Suprapubic skin (tissue), 4 donors: ENCODE measurements around the gene TANGO6. TPM values are rescaled to one million over a fixed set of nuclear protein-coding genes. Genes with fewer than 3 reads are reported as not detected.
A peak's percentile ranks its signal among the peaks of the same experiment; 100 is the strongest.

ENCODE experiments used
- DNase-seq, 2 donors: peaks; one replicate each; pipeline ENCODE4 v3.0.0-alpha.2; 2019; ENCODE audit warnings: low spot score in 2 of 2
- H3K27ac ChIP-seq: fragments of 200-600 bp; sonication (generic); one replicate; pipeline ENCODE4 v1.5.1; 2019
- H3K27me3 ChIP-seq: fragments of 200-600 bp; sonication (generic); one replicate; pipeline ENCODE4 v1.5.1; 2019
- H3K36me3 ChIP-seq: fragments of 200-600 bp; sonication (generic); one replicate; pipeline ENCODE4 v1.5.1; 2019
- H3K4me1 ChIP-seq: fragments of 200-600 bp; sonication (generic); one replicate; pipeline ENCODE4 v1.5.1; 2019
- H3K4me3 ChIP-seq: fragments of 200-600 bp; sonication (generic); one replicate; pipeline ENCODE4 v1.5.1; 2019; ENCODE audit warnings: mild to moderate bottlenecking
- H3K9me3 ChIP-seq: fragments of 200-600 bp; sonication (generic); one replicate; pipeline ENCODE4 v1.5.1; 2019
- EP300 ChIP-seq: sonication (generic); formaldehyde crosslinking; IDR thresholded peaks from one replicate; pipeline ENCODE4 v1.6.1; 2017; ENCODE audit warnings: antibody characterized with exemption
- POLR2A ChIP-seq, 2 donors: fragments of 450-650 bp; IDR thresholded peaks; one replicate each; pipeline ENCODE4 v1.6.1; 2017; ENCODE audit warnings: antibody characterized with exemption in 2 of 2, mild to moderate bottlenecking in 2 of 2, moderate library complexity in 2 of 2
- POLR2AphosphoS5 ChIP-seq, 3 donors: sonication (generic); formaldehyde crosslinking; IDR thresholded peaks; one replicate each; pipeline ENCODE4 v1.6.1; 2017; ENCODE audit warnings: antibody characterized with exemption in 3 of 3
- WGBS: methylation state at CpG from one replicate; pipeline ENCODE4 v1.1.5; 2018; 5-methylcytosine and 5-hydroxymethylcytosine counted together
- total RNA-seq, 4 donors: library from RNA; depleted of rRNA; stranded (reverse); fragments of >200 nt; gene quantifications; one replicate each; pipeline ENCODE4 v1.1.0, GENCODE V29; 2016
- TF ChIP-seq, protein P1 (sequence below), 2 donors: fragments of 200-600 bp in 1 of 2; fragments of 450-650 bp in 1 of 2; sonication (generic) in 1 of 2; IDR thresholded peaks; one replicate each; pipeline ENCODE4 v1.5.1; 2016 to 2019; ENCODE audit warnings: antibody characterized with exemption in 2 of 2, mild to moderate bottlenecking in 1 of 2, moderate library complexity in 1 of 2

TANGO6 gene
- total RNA-seq, 4 donors from 2014 or later: 10.6 to 14.0 (median 12.0) TPM

DNA sequence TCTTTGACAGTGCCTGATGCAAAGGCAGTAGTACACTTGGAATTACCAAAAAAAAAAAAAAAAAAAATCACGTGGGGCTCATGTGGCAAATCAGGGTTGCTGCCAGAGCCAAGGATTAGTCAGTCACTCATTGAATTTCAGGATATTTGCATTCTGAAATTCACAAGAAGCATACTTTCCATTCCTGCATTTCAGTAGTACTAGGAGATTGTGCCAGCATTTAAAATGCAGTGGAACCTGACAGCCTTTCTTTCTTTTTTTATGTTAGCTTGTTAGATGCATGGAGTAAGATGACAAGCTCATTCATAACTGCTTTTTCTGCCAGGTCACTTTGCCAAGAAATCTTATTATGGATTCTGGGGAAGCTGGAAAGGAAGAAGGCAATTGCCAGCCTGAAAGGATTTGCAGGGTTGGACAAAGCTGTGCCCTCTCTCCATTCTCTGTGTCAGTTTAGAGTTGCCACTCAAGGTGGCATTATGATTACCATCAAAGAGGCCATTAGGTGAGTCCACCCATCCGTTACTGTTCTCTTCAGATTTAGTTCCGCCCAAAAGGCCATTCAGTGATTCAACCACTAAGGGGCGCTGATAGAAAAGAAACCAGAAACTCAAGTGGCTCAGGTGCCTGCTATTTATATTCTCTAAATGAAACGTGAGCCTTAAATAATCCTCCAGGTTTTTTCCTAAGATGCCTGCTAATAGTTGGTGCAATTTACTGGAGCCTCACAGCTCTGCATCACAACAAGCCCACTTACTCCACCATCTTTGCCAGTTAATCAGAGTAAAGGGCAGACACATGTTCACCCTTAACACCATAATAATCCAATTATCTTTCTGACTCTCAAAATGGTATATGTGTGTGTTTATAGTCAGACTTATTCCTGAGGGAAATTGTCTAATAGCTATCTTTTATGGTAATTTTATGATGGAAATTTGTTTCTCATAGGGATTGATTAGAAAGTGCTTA, 59.0 kb downstream of the TANGO6 start:
- peaks cover 4% of the 10 kb centered on the region for H3K36me3 ChIP-seq
- H3K27me3 ChIP-seq: no peaks in the 10 kb centered on the region
- WGBS: 19% methylated on average over 5 of the region's 5 CpGs
- no peak overlapping the region for H3K4me3 ChIP-seq
- peaks cover 8% of the 10 kb centered on the region for H3K4me1 ChIP-seq
- no peaks in the 10 kb centered on the region for H3K9me3 ChIP-seq
- TF ChIP-seq, protein P1, sequence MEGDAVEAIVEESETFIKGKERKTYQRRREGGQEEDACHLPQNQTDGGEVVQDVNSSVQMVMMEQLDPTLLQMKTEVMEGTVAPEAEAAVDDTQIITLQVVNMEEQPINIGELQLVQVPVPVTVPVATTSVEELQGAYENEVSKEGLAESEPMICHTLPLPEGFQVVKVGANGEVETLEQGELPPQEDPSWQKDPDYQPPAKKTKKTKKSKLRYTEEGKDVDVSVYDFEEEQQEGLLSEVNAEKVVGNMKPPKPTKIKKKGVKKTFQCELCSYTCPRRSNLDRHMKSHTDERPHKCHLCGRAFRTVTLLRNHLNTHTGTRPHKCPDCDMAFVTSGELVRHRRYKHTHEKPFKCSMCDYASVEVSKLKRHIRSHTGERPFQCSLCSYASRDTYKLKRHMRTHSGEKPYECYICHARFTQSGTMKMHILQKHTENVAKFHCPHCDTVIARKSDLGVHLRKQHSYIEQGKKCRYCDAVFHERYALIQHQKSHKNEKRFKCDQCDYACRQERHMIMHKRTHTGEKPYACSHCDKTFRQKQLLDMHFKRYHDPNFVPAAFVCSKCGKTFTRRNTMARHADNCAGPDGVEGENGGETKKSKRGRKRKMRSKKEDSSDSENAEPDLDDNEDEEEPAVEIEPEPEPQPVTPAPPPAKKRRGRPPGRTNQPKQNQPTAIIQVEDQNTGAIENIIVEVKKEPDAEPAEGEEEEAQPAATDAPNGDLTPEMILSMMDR (IDR thresholded peaks at IDR 0.05): peak; percentile 30 to 51
- TF ChIP-seq POLR2A (IDR thresholded peaks at IDR 0.05): no peak
- DNase-seq: peak in 1 of 2 donors; percentile 8
- H3K27ac ChIP-seq: no peak overlapping the region

DNA sequence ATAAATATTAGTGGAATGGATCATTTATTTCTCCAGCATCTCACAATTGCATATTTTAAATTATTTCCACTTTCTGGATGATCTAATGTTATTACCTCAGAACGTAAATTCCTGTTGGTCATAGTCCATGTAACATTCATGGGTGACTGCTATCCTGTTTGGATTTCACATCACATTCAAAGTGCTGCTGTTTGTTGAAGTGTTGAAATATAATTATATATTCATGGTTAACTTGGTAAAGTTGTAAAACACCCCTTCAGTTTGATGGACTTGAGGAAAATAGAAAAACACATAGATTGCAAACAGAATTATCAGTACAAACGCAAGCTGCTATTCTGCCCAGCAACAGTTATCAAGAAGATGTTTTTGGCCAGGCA, 59.6 kb downstream of the TANGO6 start:
- Histone ChIP-seq H3K4me3 (no peak overlapping the region), H3K27ac (no peak overlapping the region), H3K27me3 (no peaks in the 10 kb centered on the region), H3K36me3 (peaks cover 4% of the 10 kb centered on the region), H3K4me1 (peaks cover 8% of the 10 kb centered on the region), H3K9me3 (no peaks in the 10 kb centered on the region)
- 89% methylated on average over 2 of the region's 2 CpGs for WGBS
- TF ChIP-seq EP300: no peak
- no peak for TF ChIP-seq POLR2AphosphoS5 (IDR thresholded peaks at IDR 0.05)
- no peak for TF ChIP-seq POLR2A (IDR thresholded peaks at IDR 0.05)
- TF ChIP-seq, protein P1 (IDR thresholded peaks at IDR 0.05): no peak
- peak in 1 of 2 donors; percentile 12 for DNase-seq

DNA sequence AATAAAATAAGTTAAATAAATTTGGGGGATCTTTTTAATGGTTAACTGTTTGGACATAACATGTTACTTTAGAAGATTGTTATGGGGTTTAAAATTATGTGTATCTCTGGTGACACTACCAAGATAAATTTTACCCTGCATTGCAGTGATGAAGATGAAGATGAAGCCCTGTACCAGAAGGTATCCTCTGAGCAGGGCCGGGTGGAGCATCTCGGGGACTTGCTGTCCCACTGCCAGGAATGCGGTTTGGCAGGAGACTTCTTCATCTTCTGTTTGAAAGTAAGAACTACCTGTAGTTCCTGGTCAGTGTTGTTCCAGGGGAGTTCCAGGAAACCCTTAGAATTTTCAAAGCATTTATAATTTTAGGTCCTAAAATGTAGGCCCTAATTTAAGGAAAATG, 64.0 kb downstream of the TANGO6 start:
- H3K4me3 ChIP-seq: no peak overlapping the region
- H3K9me3 ChIP-seq: no peaks in the 10 kb centered on the region
- 54% methylated on average over 3 of the region's 3 CpGs for WGBS
- no peak for TF ChIP-seq EP300
- TF ChIP-seq POLR2A (IDR thresholded peaks at IDR 0.05): no peak
- no peak for TF ChIP-seq POLR2AphosphoS5 (IDR thresholded peaks at IDR 0.05)
- TF ChIP-seq, protein P1 (IDR thresholded peaks at IDR 0.05): no peak
- no peaks in the 10 kb centered on the region for H3K27me3 ChIP-seq
- peaks cover 28% of the 10 kb centered on the region for H3K36me3 ChIP-seq
- H3K4me1 ChIP-seq: peaks cover 1% of the 10 kb centered on the region
- no peak overlapping the region for H3K27ac ChIP-seq
- peak in 1 of 2 donors; percentile 70 for DNase-seq

DNA sequence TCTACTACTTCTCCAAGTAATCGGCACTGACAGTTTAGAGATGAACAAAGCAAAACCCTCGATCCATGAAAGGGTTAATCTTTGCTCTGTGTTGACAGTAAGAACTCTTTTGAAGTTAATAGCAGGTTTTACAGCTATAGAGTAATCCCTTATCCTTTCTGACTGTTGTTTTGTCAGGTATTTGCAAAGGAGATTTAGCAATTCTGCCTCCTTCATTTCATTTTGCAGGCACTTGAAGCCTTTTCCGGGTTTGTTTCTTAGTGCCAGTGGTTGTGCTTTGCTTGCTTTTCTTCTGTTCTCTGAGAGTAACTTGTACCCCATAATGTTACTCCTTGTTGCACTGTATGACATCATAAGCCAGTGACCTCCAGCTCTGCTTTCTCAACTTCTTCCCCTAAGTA, 64.5 kb downstream of the TANGO6 start:
- WGBS: 58% methylated on average over 3 of the region's 3 CpGs
- H3K27ac ChIP-seq: no peak overlapping the region
- peaks cover 28% of the 10 kb centered on the region for H3K36me3 ChIP-seq

More for the DNA sequence above, 64.5 kb downstream of the TANGO6 start:
- H3K4me3 ChIP-seq: no peak overlapping the region
- no peaks in the 10 kb centered on the region for H3K27me3 ChIP-seq
- DNase-seq: no peak
- no peaks in the 10 kb centered on the region for H3K9me3 ChIP-seq
- TF ChIP-seq EP300 (no peak), POLR2AphosphoS5 (IDR thresholded peaks at IDR 0.05) (no peak), POLR2A (IDR thresholded peaks at IDR 0.05) (no peak)
- TF ChIP-seq, protein P1 (IDR thresholded peaks at IDR 0.05): no peak
- H3K4me1 ChIP-seq: no peaks in the 10 kb centered on the region
